OCI-LY7 (cell line): ENCODE data around the gene RRP15. TPM values are rescaled to one million over a fixed set of nuclear protein-coding genes. Genes with fewer than 3 reads are reported as not detected.

Experiments used
- BruUV-seq: library from RNA; stranded (reverse); fragments of 400-500 nt; replicated peaks from 2 replicates; lab custom pipeline; 2021; lab: Mats Ljungman, UMichigan
- CTCF ChIA-PET: fragments of 300-600 bp; sonication (Branson Sonifier 250); formaldehyde crosslinking; loops from one replicate; lab custom pipeline; 2022; ENCODE audit warnings: antibody characterized with exemption; ENCODE audit not compliant: unreplicated experiment; lab: Charles Lee
- POLR2A ChIA-PET: fragments of 300-600 bp; sonication (Branson Sonifier 250); formaldehyde crosslinking; loops from one replicate; lab custom pipeline; 2022; ENCODE audit warnings: antibody characterized with exemption; lab: Charles Lee
- DNase-seq: peaks from one replicate; pipeline ENCODE4 v3.0.0-alpha.2; 2015; ENCODE audit warnings: low spot score
- H2AFZ ChIP-seq: fragments of 200-600 bp; sonication (generic), shearing (Covaris generic); 2 replicates; pipeline ENCODE4 v1.6.1; 2014; ENCODE audit warnings: mild to moderate bottlenecking, antibody characterized with exemption, low read length, moderate library complexity
- H3K27ac ChIP-seq: fragments of 200-600 bp; sonication (generic); 2 replicates; pipeline ENCODE4 v1.5.1; 2014; ENCODE audit warnings: mixed run types, low read depth, mild to moderate bottlenecking, moderate library complexity, low read length, inconsistent platforms; ENCODE audit not compliant: poor library complexity, severe bottlenecking
- H3K36me3 ChIP-seq: fragments of 200-600 bp; sonication (generic); 2 replicates; pipeline ENCODE4 v1.6.1; 2014; ENCODE audit warnings: mild to moderate bottlenecking, antibody characterized with exemption, low read length, moderate library complexity, mixed read lengths; ENCODE audit not compliant: insufficient read depth
- H3K4me1 ChIP-seq: fragments of 200-600 bp; sonication (generic); 2 replicates; pipeline ENCODE4 v1.5.1; 2014; ENCODE audit warnings: mild to moderate bottlenecking, low read length; ENCODE audit not compliant: insufficient read depth, poor library complexity, severe bottlenecking
- H3K4me2 ChIP-seq: fragments of 200-600 bp; sonication (generic); 2 replicates; pipeline ENCODE4 v1.6.1; 2014; ENCODE audit warnings: mild to moderate bottlenecking, low read length
- H3K4me3 ChIP-seq: fragments of 200-600 bp; sonication (generic); 2 replicates; pipeline ENCODE4 v1.5.1; 2014; ENCODE audit warnings: mild to moderate bottlenecking, low read depth, low read length; ENCODE audit not compliant: poor library complexity, severe bottlenecking
- H3K79me2 ChIP-seq: fragments of 200-600 bp; sonication (generic); 2 replicates; pipeline ENCODE4 v1.6.1; 2016; ENCODE audit warnings: low read depth, mild to moderate bottlenecking, low read length, moderate library complexity, mixed read lengths; ENCODE audit not compliant: insufficient read depth
- H3K9me2 ChIP-seq: fragments of 200-600 bp; sonication (generic); 2 replicates; pipeline ENCODE4 v1.6.1; 2016; ENCODE audit warnings: mild to moderate bottlenecking, low read length, mixed read lengths; ENCODE audit not compliant: insufficient read depth
- H3K9me3 ChIP-seq: fragments of 200-600 bp; sonication (generic); 2 replicates; pipeline ENCODE4 v1.6.1; 2014; ENCODE audit warnings: mild to moderate bottlenecking, mixed run types, low read length, mixed read lengths
- H4K20me1 ChIP-seq: fragments of 200-600 bp; sonication (generic); 2 replicates; pipeline ENCODE4 v1.6.1; 2014; ENCODE audit warnings: mild to moderate bottlenecking, antibody characterized with exemption, low read length, moderate library complexity, mixed read lengths; ENCODE audit not compliant: insufficient read depth
- EZH2phosphoT487 ChIP-seq: fragments of 200-600 bp; sonication (generic); IDR thresholded peaks from 2 replicates; pipeline ENCODE4 v1.6.1; 2018; ENCODE audit warnings: low read depth, borderline replicate concordance, mild to moderate bottlenecking, mixed run types, antibody characterized with exemption, low read length, moderate library complexity, mixed read lengths
- intact Hi-C: fragments of 100-400 bp; cut with micrococcal nuclease; formaldehyde crosslinking; loops from one replicate; pipeline ENCODE4 v1.10.0; 2022; ENCODE audit not compliant: unreplicated experiment
- total RNA-seq, 2 experiments: library from RNA; depleted of rRNA in 1 of 2; stranded (reverse); fragments of >200 nt in 1 of 2; shearing (Covaris generic) in 1 of 2; gene quantifications; 2 replicates each; pipeline ENCODE4 v1.2.3, GENCODE V29; 2014 to 2022
- TF ChIP-seq, protein P1 (sequence below): fragments of 200-600 bp; sonication (generic); conservative IDR thresholded peaks from 2 replicates; pipeline ENCODE4 v1.5.1; 2014; ENCODE audit warnings: mild to moderate bottlenecking, antibody characterized with exemption, low read length, moderate library complexity, mixed read lengths

RRP15 gene
- total RNA-seq, 2 experiments from 2014 or later, result 7.2 to 21.9 TPM

DNA sequence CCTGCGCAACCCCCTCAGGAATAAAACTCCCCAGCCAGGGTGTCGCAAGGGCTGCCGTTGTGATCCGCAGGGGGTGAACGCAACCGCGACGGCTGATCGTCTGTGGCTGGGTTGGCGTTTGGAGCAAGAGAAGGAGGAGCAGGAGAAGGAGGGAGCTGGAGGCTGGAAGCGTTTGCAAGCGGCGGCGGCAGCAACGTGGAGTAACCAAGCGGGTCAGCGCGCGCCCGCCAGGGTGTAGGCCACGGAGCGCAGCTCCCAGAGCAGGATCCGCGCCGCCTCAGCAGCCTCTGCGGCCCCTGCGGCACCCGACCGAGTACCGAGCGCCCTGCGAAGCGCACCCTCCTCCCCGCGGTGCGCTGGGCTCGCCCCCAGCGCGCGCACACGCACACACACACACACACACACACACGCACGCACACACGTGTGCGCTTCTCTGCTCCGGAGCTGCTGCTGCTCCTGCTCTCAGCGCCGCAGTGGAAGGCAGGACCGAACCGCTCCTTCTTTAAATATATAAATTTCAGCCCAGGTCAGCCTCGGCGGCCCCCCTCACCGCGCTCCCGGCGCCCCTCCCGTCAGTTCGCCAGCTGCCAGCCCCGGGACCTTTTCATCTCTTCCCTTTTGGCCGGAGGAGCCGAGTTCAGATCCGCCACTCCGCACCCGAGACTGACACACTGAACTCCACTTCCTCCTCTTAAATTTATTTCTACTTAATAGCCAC, 60.7 kb downstream of the RRP15 start:
- H3K4me1 ChIP-seq, result peaks cover 5% of the 10 kb centered on the region
- ChIA-PET POLR2A (no interaction called here), CTCF (no interaction called here)
- H2AFZ ChIP-seq, result no peak overlapping the region
- peak overlapping the region; percentile 42 for H3K4me3 ChIP-seq
- no peaks in the 10 kb centered on the region; the same call in 1 of the 2 replicates for H4K20me1 ChIP-seq
- H3K9me3 ChIP-seq, result no peaks in the 10 kb centered on the region
- peak overlapping the region; percentile 54; the same call in 1 of the 2 replicates for H3K4me2 ChIP-seq
- H3K36me3 ChIP-seq, result peaks cover 13% of the 10 kb centered on the region
- H3K79me2 ChIP-seq, result no peaks in the 10 kb centered on the region
- no peak overlapping the region for H3K27ac ChIP-seq
- peak; percentile 11 for DNase-seq
- TF ChIP-seq, protein P1, sequence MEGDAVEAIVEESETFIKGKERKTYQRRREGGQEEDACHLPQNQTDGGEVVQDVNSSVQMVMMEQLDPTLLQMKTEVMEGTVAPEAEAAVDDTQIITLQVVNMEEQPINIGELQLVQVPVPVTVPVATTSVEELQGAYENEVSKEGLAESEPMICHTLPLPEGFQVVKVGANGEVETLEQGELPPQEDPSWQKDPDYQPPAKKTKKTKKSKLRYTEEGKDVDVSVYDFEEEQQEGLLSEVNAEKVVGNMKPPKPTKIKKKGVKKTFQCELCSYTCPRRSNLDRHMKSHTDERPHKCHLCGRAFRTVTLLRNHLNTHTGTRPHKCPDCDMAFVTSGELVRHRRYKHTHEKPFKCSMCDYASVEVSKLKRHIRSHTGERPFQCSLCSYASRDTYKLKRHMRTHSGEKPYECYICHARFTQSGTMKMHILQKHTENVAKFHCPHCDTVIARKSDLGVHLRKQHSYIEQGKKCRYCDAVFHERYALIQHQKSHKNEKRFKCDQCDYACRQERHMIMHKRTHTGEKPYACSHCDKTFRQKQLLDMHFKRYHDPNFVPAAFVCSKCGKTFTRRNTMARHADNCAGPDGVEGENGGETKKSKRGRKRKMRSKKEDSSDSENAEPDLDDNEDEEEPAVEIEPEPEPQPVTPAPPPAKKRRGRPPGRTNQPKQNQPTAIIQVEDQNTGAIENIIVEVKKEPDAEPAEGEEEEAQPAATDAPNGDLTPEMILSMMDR, result no peak
- no peak for TF ChIP-seq EZH2phosphoT487
- BruUV-seq, result no TSS peak
- intact Hi-C loops, result no loop called here
- H3K9me2 ChIP-seq, result no peaks in the 10 kb centered on the region

DNA sequence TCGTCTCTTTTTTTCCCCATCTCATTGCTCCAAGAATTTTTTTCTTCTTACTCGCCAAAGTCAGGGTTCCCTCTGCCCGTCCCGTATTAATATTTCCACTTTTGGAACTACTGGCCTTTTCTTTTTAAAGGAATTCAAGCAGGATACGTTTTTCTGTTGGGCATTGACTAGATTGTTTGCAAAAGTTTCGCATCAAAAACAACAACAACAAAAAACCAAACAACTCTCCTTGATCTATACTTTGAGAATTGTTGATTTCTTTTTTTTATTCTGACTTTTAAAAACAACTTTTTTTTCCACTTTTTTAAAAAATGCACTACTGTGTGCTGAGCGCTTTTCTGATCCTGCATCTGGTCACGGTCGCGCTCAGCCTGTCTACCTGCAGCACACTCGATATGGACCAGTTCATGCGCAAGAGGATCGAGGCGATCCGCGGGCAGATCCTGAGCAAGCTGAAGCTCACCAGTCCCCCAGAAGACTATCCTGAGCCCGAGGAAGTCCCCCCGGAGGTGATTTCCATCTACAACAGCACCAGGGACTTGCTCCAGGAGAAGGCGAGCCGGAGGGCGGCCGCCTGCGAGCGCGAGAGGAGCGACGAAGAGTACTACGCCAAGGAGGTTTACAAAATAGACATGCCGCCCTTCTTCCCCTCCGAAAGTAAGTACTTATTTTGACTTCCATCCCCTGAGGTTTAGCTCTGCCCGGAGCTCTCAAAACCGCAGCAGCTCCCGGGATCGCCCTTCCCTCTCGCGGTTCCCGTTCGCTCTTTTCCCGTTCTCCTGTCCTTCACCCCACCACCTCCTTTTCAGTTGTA, 61.5 kb downstream of the RRP15 start:
- H3K79me2 ChIP-seq, result no peaks in the 10 kb centered on the region
- H3K4me3 ChIP-seq, result no peak overlapping the region
- TF ChIP-seq, protein P1, result no peak
- TF ChIP-seq EZH2phosphoT487, result no peak
- POLR2A ChIA-PET, result interaction anchor here (0.7 kb wide), 1 partner anchor 66 kb away, joined by 3 read pairs; no protein-coding TSS in a partner anchor
- H3K4me1 ChIP-seq, result peaks cover 5% of the 10 kb centered on the region
- intact Hi-C loops, result no loop called here
- no peak overlapping the region for H2AFZ ChIP-seq
- no peak overlapping the region for H3K27ac ChIP-seq
- H3K4me2 ChIP-seq, result peak overlapping the region; percentile 54; the same call in 1 of the 2 replicates
- CTCF ChIA-PET, result no interaction called here
- H3K9me3 ChIP-seq, result no peaks in the 10 kb centered on the region
- no peak for DNase-seq
- peaks cover 13% of the 10 kb centered on the region for H3K36me3 ChIP-seq
- H3K9me2 ChIP-seq, result no peaks in the 10 kb centered on the region
- BruUV-seq, result no TSS peak
- no peaks in the 10 kb centered on the region; the same call in 1 of the 2 replicates for H4K20me1 ChIP-seq
